Keratinocyte (primary cell): ENCODE results near the gene DCTN1. TPM values are rescaled to one million over a fixed set of nuclear protein-coding genes. Genes with fewer than 3 reads are reported as not detected.

Experiments used
- DNase-seq: peaks from one replicate; pipeline ENCODE4 v3.0.0-alpha.2; 2011; ENCODE audit warnings: low read depth, missing footprints, low spot score
- FAIRE-seq: peaks from 2 replicates; lab custom pipeline; 2011; peaks lifted over from hg19 to GRCh38; lab: Jason Lieb, UNC
- H2AFZ ChIP-seq: 2 replicates; pipeline ENCODE4 v1.6.0; 2012; ENCODE audit warnings: low read length, control low read depth, inconsistent platforms; ENCODE audit not compliant: control insufficient read depth
- H3K27ac ChIP-seq: 2 replicates; pipeline ENCODE4 v1.5.1; 2011; ENCODE audit warnings: low read length; ENCODE audit not compliant: control insufficient read depth, insufficient read depth
- H3K27me3 ChIP-seq: 3 replicates; pipeline ENCODE4 v1.6.0; 2011; ENCODE audit warnings: low read length; ENCODE audit not compliant: control insufficient read depth, insufficient read depth; ENCODE audit errors: extremely low read depth
- H3K36me3 ChIP-seq, 2 experiments: 2 replicates in 1 of 2; 3 replicates in 1 of 2; pipeline ENCODE4 v1.5.1; 2011; ENCODE audit warnings: low read length in 2 of 2, mild to moderate bottlenecking in 1 of 2; ENCODE audit not compliant: control insufficient read depth in 2 of 2, insufficient read depth in 2 of 2; ENCODE audit errors: extremely low read depth in 1 of 2
- H3K4me1 ChIP-seq: 3 replicates; pipeline ENCODE4 v1.5.1; 2011; ENCODE audit warnings: low read length; ENCODE audit not compliant: control insufficient read depth, insufficient read depth; ENCODE audit errors: extremely low read depth
- H3K4me2 ChIP-seq: 3 replicates; pipeline ENCODE4 v1.6.0; 2011; ENCODE audit warnings: low read depth, low read length; ENCODE audit not compliant: control insufficient read depth, insufficient read depth; ENCODE audit errors: extremely low read depth
- H3K4me3 ChIP-seq, 3 experiments: fragments of 200-600 bp in 1 of 3; sonication (generic) in 1 of 3; 2 replicates in 2 of 3; 3 replicates in 1 of 3; pipeline ENCODE4 v1.5.1; 2011 to 2016; ENCODE audit warnings: low read length in 3 of 3, mild to moderate bottlenecking in 3 of 3, control low read depth in 2 of 3, inconsistent platforms in 1 of 3, low read depth in 1 of 3, mixed read lengths in 1 of 3, mixed run types in 1 of 3, moderate library complexity in 1 of 3; ENCODE audit not compliant: control insufficient read depth in 2 of 3, insufficient read depth in 2 of 3; ENCODE audit errors: extremely low read depth in 1 of 3
- H3K79me2 ChIP-seq: 2 replicates; pipeline ENCODE4 v1.6.0; 2012; ENCODE audit warnings: low read length; ENCODE audit not compliant: control insufficient read depth, insufficient read depth
- H3K9ac ChIP-seq: 3 replicates; pipeline ENCODE4 v1.6.0; 2011; ENCODE audit warnings: low read length; ENCODE audit not compliant: control insufficient read depth, insufficient read depth; ENCODE audit errors: extremely low read depth
- H3K9me1 ChIP-seq: 3 replicates; pipeline ENCODE4 v1.6.0; 2011; ENCODE audit warnings: low read length; ENCODE audit not compliant: control insufficient read depth, insufficient read depth; ENCODE audit errors: extremely low read depth
- H3K9me3 ChIP-seq: 2 replicates; pipeline ENCODE4 v1.5.1; 2012; ENCODE audit warnings: low read depth, low read length; ENCODE audit not compliant: control insufficient read depth
- H4K20me1 ChIP-seq: 3 replicates; pipeline ENCODE4 v1.6.0; 2011; ENCODE audit warnings: low read length; ENCODE audit not compliant: control insufficient read depth, insufficient read depth; ENCODE audit errors: extremely low read depth
- EZH2 ChIP-seq: IDR thresholded peaks from one replicate; pipeline ENCODE4 v1.6.1; 2012; ENCODE audit warnings: inconsistent platforms, mild to moderate bottlenecking, low read length, moderate library complexity
- dilution Hi-C: fragments of 300-500 bp; cut with MboI; formaldehyde crosslinking; loops from one replicate; pipeline ENCODE4 v1.7.0; 2020; ENCODE audit warnings: low sequenced_read_pairs; ENCODE audit not compliant: extremely low pct_ligation_motif_present
- polyA plus RNA-seq, 5 experiments: library from polyadenylated mRNA; depleted of rRNA in 3 of 5; stranded (reverse) in 3 of 5; stranded (forward) in 1 of 5; unstranded in 1 of 5; fragments of >200 nt; gene quantifications; 1 replicate in 1 of 5; 2 replicates in 3 of 5; 3 replicates in 1 of 5; pipeline versions ENCODE4 v1.2.1 to v1.2.3, GENCODE V29; 2011 to 2012; ENCODE audit warnings: missing spikeins in 2 of 5, low read depth in 1 of 5, low replicate concordance in 1 of 5
- TF ChIP-seq, protein P1 (sequence below), 3 experiments: IDR thresholded peaks in 1 of 3; conservative IDR thresholded peaks in 1 of 3; optimal IDR thresholded peaks in 1 of 3; 2 replicates in 2 of 3; 3 replicates in 1 of 3; pipeline versions ENCODE3 to v1.5.1; 2011; ENCODE audit warnings: low read length in 3 of 3, mild to moderate bottlenecking in 3 of 3, moderate library complexity in 2 of 3, control low read depth in 1 of 3, inconsistent platforms in 1 of 3; ENCODE audit not compliant: insufficient read depth in 2 of 3; ENCODE audit errors: extremely low read depth in 1 of 3

The DCTN1 gene
- polyA plus RNA-seq, 1 donor (not counting 4 experiments of a cell fraction or from before 2014, with no cell fraction given): 110 TPM

DNA sequence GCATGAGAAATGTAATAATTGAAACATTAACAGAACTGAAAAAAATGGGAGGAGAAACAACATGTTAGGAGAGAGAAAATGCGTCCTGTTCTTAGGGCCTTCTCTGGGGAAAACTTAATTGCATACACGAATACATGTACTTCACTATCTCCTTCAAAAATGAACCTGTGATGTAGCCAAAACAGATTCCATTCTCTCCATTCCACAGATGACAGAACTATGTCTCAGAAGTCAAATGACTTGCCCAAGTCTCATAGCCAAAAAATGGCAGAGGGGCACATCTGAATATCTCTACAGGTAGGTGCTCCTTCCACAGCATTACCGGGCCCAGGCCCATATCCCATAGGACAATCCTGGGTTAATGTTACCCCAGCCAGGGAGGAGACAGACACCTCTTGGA is 3.9 kb upstream of the DCTN1 start:
- H3K36me3 ChIP-seq: peaks cover 7 to 11% of the 10 kb centered on the region in 2 experiments
- dilution Hi-C loops: no loop called here
- no peak overlapping the region for H2AFZ ChIP-seq
- peaks cover 23% of the 10 kb centered on the region for H4K20me1 ChIP-seq
- no peaks in the 10 kb centered on the region for H3K9me3 ChIP-seq
- no peaks in the 10 kb centered on the region for H3K27me3 ChIP-seq
- no peak overlapping the region for H3K27ac ChIP-seq
- no peak overlapping the region for H3K4me3 ChIP-seq
- FAIRE-seq (no peak), DNase-seq (no peak)
- H3K4me1 ChIP-seq: peaks cover 15% of the 10 kb centered on the region
- TF ChIP-seq, protein P1, sequence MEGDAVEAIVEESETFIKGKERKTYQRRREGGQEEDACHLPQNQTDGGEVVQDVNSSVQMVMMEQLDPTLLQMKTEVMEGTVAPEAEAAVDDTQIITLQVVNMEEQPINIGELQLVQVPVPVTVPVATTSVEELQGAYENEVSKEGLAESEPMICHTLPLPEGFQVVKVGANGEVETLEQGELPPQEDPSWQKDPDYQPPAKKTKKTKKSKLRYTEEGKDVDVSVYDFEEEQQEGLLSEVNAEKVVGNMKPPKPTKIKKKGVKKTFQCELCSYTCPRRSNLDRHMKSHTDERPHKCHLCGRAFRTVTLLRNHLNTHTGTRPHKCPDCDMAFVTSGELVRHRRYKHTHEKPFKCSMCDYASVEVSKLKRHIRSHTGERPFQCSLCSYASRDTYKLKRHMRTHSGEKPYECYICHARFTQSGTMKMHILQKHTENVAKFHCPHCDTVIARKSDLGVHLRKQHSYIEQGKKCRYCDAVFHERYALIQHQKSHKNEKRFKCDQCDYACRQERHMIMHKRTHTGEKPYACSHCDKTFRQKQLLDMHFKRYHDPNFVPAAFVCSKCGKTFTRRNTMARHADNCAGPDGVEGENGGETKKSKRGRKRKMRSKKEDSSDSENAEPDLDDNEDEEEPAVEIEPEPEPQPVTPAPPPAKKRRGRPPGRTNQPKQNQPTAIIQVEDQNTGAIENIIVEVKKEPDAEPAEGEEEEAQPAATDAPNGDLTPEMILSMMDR (optimal IDR thresholded peaks at IDR 0.05 in 1 of 3, IDR thresholded peaks at IDR 0.05 in 1 of 3, conservative IDR thresholded peaks at IDR 0.05 in 1 of 3; ENCODE audit: extremely low read depth in 1 of 3, insufficient read depth in 2 of 3, low read length in 3 of 3): no peak
- no peak for TF ChIP-seq EZH2
- H3K9me1 ChIP-seq: no peaks in the 10 kb centered on the region
- H3K9ac ChIP-seq: no peak overlapping the region
- no peak overlapping the region for H3K4me2 ChIP-seq
- peaks cover 80% of the 10 kb centered on the region for H3K79me2 ChIP-seq

DNA sequence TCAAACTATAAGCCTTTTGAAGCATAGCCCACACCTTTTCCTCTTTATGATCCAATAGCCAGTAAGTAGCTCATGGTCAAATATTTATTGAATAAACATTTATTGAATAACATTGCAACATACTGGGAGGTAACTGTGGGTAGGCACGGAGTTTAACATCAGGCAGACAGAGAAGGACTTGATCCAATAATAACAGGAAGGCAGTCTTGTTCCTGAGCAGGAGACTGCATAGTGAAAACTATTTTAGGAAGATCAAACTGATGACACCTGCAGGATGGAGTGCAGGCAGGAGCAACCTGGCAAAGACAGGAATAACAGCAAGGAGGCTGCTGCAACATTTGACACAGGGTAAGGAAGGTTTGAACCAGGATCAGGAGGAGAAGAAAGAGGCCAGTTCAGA is 3.1 kb upstream of the DCTN1 start:
- TF ChIP-seq, protein P1 (optimal IDR thresholded peaks at IDR 0.05 in 1 of 3, IDR thresholded peaks at IDR 0.05 in 1 of 3, conservative IDR thresholded peaks at IDR 0.05 in 1 of 3; ENCODE audit: extremely low read depth in 1 of 3, insufficient read depth in 2 of 3, low read length in 3 of 3): no peak
- TF ChIP-seq EZH2: no peak
- dilution Hi-C loops: no loop called here
- Histone ChIP-seq H3K79me2 (peaks cover 79% of the 10 kb centered on the region), H2AFZ (no peak overlapping the region), H3K36me3 (peaks cover 6 to 7% of the 10 kb centered on the region in 2 experiments), H3K9me3 (no peaks in the 10 kb centered on the region), H3K9ac (no peak overlapping the region), H3K4me1 (peaks cover 21% of the 10 kb centered on the region), H3K9me1 (no peaks in the 10 kb centered on the region), H3K4me2 (no peak overlapping the region), H3K27ac (no peak overlapping the region), H4K20me1 (peaks cover 26% of the 10 kb centered on the region), H3K27me3 (no peaks in the 10 kb centered on the region), H3K4me3 (no peak overlapping the region)
- DNase-seq (no peak), FAIRE-seq (no peak)
